Ishikawa (cell line): ENCODE data around the gene IPCEF1.

Source experiments
- CEBPB ChIP-seq: IDR thresholded peaks from 2 replicates; pipeline ENCODE4 v1.6.1; 2012
- CREB1 ChIP-seq: IDR thresholded peaks from 2 replicates; pipeline ENCODE4 v1.6.1; 2012; ENCODE audit warnings: low read depth
- EP300 ChIP-seq: IDR thresholded peaks from 2 replicates; pipeline ENCODE4 v1.6.1; 2012; ENCODE audit warnings: borderline replicate concordance
- FOXM1 ChIP-seq: IDR thresholded peaks from 2 replicates; pipeline ENCODE4 v1.6.1; 2012; ENCODE audit warnings: low read depth, borderline replicate concordance
- TEAD4 ChIP-seq: IDR thresholded peaks from 2 replicates; pipeline ENCODE4 v1.6.1; 2012
- USF1 ChIP-seq: IDR thresholded peaks from 2 replicates; pipeline ENCODE4 v1.6.1; 2012
- YY1 ChIP-seq: IDR thresholded peaks from 2 replicates; pipeline ENCODE4 v1.6.1; 2012; ENCODE audit warnings: low read depth

GRCh38 chr6:154350293-154350692 is 6.3 kb downstream of the IPCEF1 start:
- TF ChIP-seq CREB1, result no peak
- TF ChIP-seq CEBPB, result no peak
- TF ChIP-seq TEAD4, result no peak
- no peak for TF ChIP-seq FOXM1
- no peak for TF ChIP-seq YY1
- TF ChIP-seq EP300, result no peak
- TF ChIP-seq USF1, result no peak
